ENCODE measurements around the gene GRIN1. TPM values are rescaled to one million over a fixed set of nuclear protein-coding genes. Genes with fewer than 3 reads are reported as not detected.
A peak's percentile ranks its signal among the peaks of the same experiment; 100 is the strongest.

The GRIN1 gene
- total and polyA plus RNA-seq, 8 donors = 0.25 to 0.55 (median 0.31) TPM; not detected in 5

DNA sequence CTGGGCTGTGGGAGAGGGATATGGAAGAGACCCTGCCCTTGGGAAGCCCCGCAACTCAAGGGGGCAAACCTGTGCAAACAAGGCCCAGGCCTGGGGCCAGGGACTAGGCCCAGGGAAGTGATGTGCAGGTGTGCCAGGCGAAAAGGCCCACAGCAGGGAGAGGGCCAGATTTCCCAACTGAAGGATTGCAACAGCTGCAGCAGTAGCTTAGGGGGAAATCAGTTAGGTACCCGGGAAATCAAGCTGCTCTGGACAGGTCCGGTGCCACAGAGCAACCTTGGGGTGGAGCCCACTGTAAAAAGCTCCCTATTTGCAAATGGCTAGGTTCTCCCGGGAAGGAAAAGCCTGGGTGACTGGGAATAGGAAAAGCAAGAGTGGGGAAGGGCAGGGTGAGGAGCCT, 10.4 kb downstream of the GRIN1 start:
- Histone ChIP-seq H3K36me3 (no peaks in the 10 kb centered on the region), H3K27me3 (peaks cover 3 to 60% (median 28%) of the 10 kb centered on the region in 3 donors), H3K4me3 (no peak overlapping the region), H3K9me3 (peaks cover 0 to 3% (median 0%) of the 10 kb centered on the region in 4 donors), H3K27ac (no peak overlapping the region), H3K4me1 (no peaks in the 10 kb centered on the region)
- 67 to 77% (median 76%) methylated on average over 4 to 5 of the region's 5 CpGs for WGBS, 5 donors
- no peak for DNase-seq
- TF ChIP-seq POLR2A (IDR thresholded peaks at IDR 0.05) = no peak
- TF ChIP-seq EP300 (IDR thresholded peaks at IDR 0.05) = no peak
- TF ChIP-seq, protein P1, sequence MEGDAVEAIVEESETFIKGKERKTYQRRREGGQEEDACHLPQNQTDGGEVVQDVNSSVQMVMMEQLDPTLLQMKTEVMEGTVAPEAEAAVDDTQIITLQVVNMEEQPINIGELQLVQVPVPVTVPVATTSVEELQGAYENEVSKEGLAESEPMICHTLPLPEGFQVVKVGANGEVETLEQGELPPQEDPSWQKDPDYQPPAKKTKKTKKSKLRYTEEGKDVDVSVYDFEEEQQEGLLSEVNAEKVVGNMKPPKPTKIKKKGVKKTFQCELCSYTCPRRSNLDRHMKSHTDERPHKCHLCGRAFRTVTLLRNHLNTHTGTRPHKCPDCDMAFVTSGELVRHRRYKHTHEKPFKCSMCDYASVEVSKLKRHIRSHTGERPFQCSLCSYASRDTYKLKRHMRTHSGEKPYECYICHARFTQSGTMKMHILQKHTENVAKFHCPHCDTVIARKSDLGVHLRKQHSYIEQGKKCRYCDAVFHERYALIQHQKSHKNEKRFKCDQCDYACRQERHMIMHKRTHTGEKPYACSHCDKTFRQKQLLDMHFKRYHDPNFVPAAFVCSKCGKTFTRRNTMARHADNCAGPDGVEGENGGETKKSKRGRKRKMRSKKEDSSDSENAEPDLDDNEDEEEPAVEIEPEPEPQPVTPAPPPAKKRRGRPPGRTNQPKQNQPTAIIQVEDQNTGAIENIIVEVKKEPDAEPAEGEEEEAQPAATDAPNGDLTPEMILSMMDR (IDR thresholded peaks at IDR 0.05) = no peak
- TF ChIP-seq POLR2AphosphoS5 (IDR thresholded peaks at IDR 0.05) = no peak
- intact Hi-C loops (cut with DNase I; ENCODE audit: low total_unique reads) = no loop called here

- intact Hi-C loops (cut with DNase I; ENCODE audit: low total_unique reads) = no loop called here
- Histone ChIP-seq H3K27me3 (peaks cover 3 to 65% (median 29%) of the 10 kb centered on the region in 3 donors), H3K4me1 (no peaks in the 10 kb centered on the region), H3K36me3 (no peaks in the 10 kb centered on the region), H3K9me3 (peaks cover 0 to 3% (median 0%) of the 10 kb centered on the region in 4 donors), H3K27ac (no peak overlapping the region), H3K4me3 (no peak overlapping the region)
- TF ChIP-seq, protein P1 (IDR thresholded peaks at IDR 0.05) = no peak
- TF ChIP-seq POLR2A (IDR thresholded peaks at IDR 0.05) (no peak), POLR2AphosphoS5 (IDR thresholded peaks at IDR 0.05) (no peak), EP300 (IDR thresholded peaks at IDR 0.05) (no peak)
- DNase-seq = peak in 1 of 2 donors; percentile 47
- 47 to 62% (median 61%) methylated on average over 19 to 20 of the region's 20 CpGs for WGBS, 5 donors
Observed at GRCh38 chr9:137149942-137150616, 11.1 kb downstream of the GRIN1 start.

GRCh38 chr9:137150617-137151457, 11.9 kb downstream of the GRIN1 start:
- WGBS, 5 donors = 16 to 30% (median 29%) methylated on average over 34 of the region's 34 CpGs
- H3K27ac ChIP-seq = no peak overlapping the region
- TF ChIP-seq EP300 (IDR thresholded peaks at IDR 0.05) = no peak
- TF ChIP-seq POLR2A (IDR thresholded peaks at IDR 0.05) = no peak
- TF ChIP-seq, protein P1 (IDR thresholded peaks at IDR 0.05) = no peak
- TF ChIP-seq POLR2AphosphoS5 (IDR thresholded peaks at IDR 0.05) = no peak
- H3K27me3 ChIP-seq = peaks cover 3 to 66% (median 32%) of the 10 kb centered on the region in 3 donors
- intact Hi-C loops (cut with DNase I; ENCODE audit: low total_unique reads) = no loop called here
- H3K9me3 ChIP-seq = peaks cover 0 to 3% (median 0%) of the 10 kb centered on the region in 4 donors
- no peaks in the 10 kb centered on the region for H3K36me3 ChIP-seq
- H3K4me3 ChIP-seq = no peak overlapping the region
- DNase-seq = peak; percentile 49 to 67
- H3K4me1 ChIP-seq = no peaks in the 10 kb centered on the region

- peaks cover 6 to 11% (median 9%) of the 10 kb centered on the region in 4 donors for H3K4me1 ChIP-seq
- H3K27ac ChIP-seq = no peak overlapping the region
- peaks cover 0 to 3% (median 0%) of the 10 kb centered on the region in 4 donors for H3K9me3 ChIP-seq
- H3K4me3 ChIP-seq = no peak overlapping the region
- TF ChIP-seq POLR2A (IDR thresholded peaks at IDR 0.05) (no peak), POLR2AphosphoS5 (IDR thresholded peaks at IDR 0.05) (no peak), EP300 (IDR thresholded peaks at IDR 0.05) (no peak)
- TF ChIP-seq, protein P1 (IDR thresholded peaks at IDR 0.05) = no peak
- no peaks in the 10 kb centered on the region for H3K36me3 ChIP-seq
- intact Hi-C loops (cut with DNase I; ENCODE audit: low total_unique reads) = no loop called here
- WGBS, 5 donors = 89 to 94% (median 91%) methylated on average over 7 of the region's 7 CpGs
- DNase-seq = no peak
- peaks cover 5 to 66% (median 32%) of the 10 kb centered on the region in 3 donors for H3K27me3 ChIP-seq
Observed at GRCh38 chr9:137152844-137153405, 14.0 kb downstream of the GRIN1 start.
